ENCODE results near the gene PPFIA1.

PPFIA1 gene

DNA sequence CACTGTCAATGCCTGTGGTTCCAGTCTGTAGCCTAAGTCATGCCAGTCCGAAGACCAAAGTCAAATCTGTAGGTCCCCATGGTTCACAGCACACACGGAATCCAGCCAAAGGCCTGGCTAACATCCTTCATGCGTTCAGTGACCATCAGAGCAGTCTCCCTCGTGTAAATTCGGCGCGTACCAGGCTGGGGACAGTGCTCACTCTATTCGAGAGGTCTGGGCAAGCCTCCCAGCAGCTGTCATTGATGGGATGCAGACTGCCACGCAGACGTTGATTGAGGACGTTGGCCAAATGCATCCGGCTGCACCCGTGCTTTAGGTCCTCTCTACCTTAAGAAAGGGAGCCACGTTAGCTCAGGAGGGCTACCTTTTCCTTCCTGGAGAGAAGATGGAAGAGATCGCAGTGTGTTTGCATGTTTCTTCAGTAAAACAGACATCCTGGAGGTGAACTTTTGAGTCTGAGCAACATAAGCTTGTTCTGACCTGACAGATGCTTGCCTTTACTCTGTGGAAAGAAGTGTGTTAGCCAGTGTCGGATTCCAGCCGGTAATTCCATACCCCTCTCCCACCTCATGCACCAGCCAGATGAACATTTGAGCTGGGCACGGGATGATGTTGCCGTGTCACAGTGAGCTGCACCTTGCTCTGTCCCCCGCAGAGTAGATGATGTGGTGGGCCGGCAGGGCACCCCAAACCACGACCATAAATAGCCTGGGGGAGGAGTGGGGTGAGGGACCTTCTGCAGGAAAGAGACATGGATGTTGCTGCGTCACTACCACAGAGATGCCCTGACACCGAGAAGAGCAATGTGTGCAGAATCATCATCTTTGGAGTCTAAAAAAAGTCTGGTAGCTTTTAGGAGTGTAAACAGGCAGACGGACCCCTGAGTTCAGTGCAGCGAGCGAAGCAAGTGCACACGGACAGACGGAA lies 140.1 kb downstream of the PPFIA1 start:
- Histone ChIP-seq H3K79me2 (ENCODE audit: low read length) (no peaks in the 10 kb centered on the region), H2AFZ (ENCODE audit: low read length) (no peak overlapping the region), H3K27me3 (replicated peaks; ENCODE audit: insufficient read depth, low read length) (peaks cover 89% of the 10 kb centered on the region), H3K36me3 (replicated peaks; ENCODE audit: insufficient read depth, low read length) (no peaks in the 10 kb centered on the region), H3F3A (ENCODE audit: insufficient read depth, low read length) (no peaks in the 10 kb centered on the region), H3K4me1 (ENCODE audit: low read length) (no peaks in the 10 kb centered on the region), H3K27ac (ENCODE audit: low read length) (no peak overlapping the region), H3K4me2 (ENCODE audit: low read depth, low read length) (no peak overlapping the region), H3K9ac (ENCODE audit: low read length) (no peak overlapping the region), H3K4me3 (ENCODE audit: low read length) (no peak overlapping the region), H4K20me1 (ENCODE audit: insufficient read depth, low read length) (no peaks in the 10 kb centered on the region), H3K9me3 (replicated peaks; ENCODE audit: insufficient read depth, low read length) (no peaks in the 10 kb centered on the region), H3K9me2 (replicated peaks; ENCODE audit: insufficient read depth, low read length) (no peaks in the 10 kb centered on the region)
- DNase-seq: no peak
- TF ChIP-seq, protein P1, sequence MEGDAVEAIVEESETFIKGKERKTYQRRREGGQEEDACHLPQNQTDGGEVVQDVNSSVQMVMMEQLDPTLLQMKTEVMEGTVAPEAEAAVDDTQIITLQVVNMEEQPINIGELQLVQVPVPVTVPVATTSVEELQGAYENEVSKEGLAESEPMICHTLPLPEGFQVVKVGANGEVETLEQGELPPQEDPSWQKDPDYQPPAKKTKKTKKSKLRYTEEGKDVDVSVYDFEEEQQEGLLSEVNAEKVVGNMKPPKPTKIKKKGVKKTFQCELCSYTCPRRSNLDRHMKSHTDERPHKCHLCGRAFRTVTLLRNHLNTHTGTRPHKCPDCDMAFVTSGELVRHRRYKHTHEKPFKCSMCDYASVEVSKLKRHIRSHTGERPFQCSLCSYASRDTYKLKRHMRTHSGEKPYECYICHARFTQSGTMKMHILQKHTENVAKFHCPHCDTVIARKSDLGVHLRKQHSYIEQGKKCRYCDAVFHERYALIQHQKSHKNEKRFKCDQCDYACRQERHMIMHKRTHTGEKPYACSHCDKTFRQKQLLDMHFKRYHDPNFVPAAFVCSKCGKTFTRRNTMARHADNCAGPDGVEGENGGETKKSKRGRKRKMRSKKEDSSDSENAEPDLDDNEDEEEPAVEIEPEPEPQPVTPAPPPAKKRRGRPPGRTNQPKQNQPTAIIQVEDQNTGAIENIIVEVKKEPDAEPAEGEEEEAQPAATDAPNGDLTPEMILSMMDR (IDR thresholded peaks at IDR 0.05; ENCODE audit: low read length): no peak
- TF ChIP-seq EZH2 (optimal IDR thresholded peaks at IDR 0.05; ENCODE audit: low read depth, low read length) (no peak), EZH2phosphoT487 (IDR thresholded peaks at IDR 0.05; ENCODE audit: low read length) (no peak)

DNA sequence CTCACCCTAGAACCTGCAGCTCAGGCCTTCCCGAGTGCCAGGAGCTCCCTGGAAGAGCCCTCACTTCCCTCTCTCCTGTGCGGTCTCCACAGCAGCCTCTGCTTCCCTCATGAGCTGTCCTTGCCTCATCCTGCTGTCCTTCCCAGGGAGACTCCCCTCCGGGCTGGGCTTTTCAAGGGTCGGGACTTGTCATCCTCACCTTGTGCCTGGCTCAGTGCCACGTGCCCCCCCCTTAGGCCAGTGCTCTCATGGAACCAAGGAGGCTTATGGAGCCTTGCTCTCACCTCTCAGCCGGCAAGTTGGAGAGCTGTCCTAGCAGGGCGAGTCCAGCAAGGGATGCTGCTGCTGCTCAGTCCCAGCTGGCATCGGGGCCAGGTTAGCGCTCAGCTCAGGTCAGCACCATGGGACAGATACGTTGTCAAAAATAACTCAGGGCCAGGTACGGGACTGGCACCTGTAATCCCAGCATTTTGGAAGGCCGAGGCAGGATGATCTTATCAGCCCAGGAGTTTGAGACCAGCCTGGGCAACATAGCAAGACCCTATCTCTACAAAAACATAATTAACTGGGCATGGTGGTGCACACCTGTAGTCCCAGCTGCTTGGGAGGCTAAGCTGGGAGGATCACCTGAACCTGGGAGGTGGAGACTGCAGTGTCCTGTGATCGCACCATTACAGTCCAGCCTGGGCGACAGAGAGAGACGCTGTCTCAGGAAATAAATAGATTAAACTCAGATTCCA lies 141.4 kb downstream of the PPFIA1 start:
- no peak for DNase-seq
- H4K20me1 ChIP-seq (ENCODE audit: insufficient read depth, low read length): no peaks in the 10 kb centered on the region
- no peak overlapping the region for H3K27ac ChIP-seq (ENCODE audit: low read length)
- H3K4me1 ChIP-seq (ENCODE audit: low read length): no peaks in the 10 kb centered on the region
- no peak overlapping the region for H3K4me2 ChIP-seq (ENCODE audit: low read depth, low read length)
- no peak overlapping the region for H3K9ac ChIP-seq (ENCODE audit: low read length)
- H3K27me3 ChIP-seq (replicated peaks; ENCODE audit: insufficient read depth, low read length): peaks cover 81% of the 10 kb centered on the region
- no peaks in the 10 kb centered on the region for H3K9me2 ChIP-seq (replicated peaks; ENCODE audit: insufficient read depth, low read length)
- H2AFZ ChIP-seq (ENCODE audit: low read length): no peak overlapping the region
- H3K79me2 ChIP-seq (ENCODE audit: low read length): no peaks in the 10 kb centered on the region
- no peaks in the 10 kb centered on the region for H3K36me3 ChIP-seq (replicated peaks; ENCODE audit: insufficient read depth, low read length)
- TF ChIP-seq EZH2phosphoT487 (IDR thresholded peaks at IDR 0.05; ENCODE audit: low read length): no peak
- TF ChIP-seq, protein P1 (IDR thresholded peaks at IDR 0.05; ENCODE audit: low read length): no peak
- TF ChIP-seq EZH2 (optimal IDR thresholded peaks at IDR 0.05; ENCODE audit: low read depth, low read length): no peak
- H3F3A ChIP-seq (ENCODE audit: insufficient read depth, low read length): no peaks in the 10 kb centered on the region
- H3K4me3 ChIP-seq (ENCODE audit: low read length): no peak overlapping the region
- H3K9me3 ChIP-seq (replicated peaks; ENCODE audit: insufficient read depth, low read length): no peaks in the 10 kb centered on the region

DNA sequence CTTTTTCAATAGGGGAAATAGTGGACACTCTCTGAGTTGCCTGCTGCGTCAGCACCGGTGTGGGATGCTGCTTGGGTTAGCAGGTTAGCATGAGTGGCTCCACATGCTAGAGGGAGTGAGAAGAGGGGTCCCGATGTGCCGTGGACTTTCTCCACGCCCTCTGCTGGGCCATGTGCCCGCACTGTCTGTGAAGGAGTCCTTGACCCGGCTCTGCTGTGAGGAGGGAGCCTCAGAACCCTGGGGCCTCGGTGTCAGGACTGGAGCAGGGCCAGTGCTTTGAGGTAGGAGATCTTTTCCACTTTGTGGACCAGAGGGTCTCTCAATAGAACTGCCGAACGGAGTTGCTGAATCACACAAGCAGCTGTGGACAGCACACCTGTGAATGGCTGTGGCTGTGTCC lies 142.7 kb downstream of the PPFIA1 start:
- Histone ChIP-seq H3K27ac (ENCODE audit: low read length) (no peak overlapping the region), H3K4me2 (ENCODE audit: low read depth, low read length) (no peak overlapping the region), H3K4me3 (ENCODE audit: low read length) (no peak overlapping the region), H2AFZ (ENCODE audit: low read length) (no peak overlapping the region), H3K9me2 (replicated peaks; ENCODE audit: insufficient read depth, low read length) (no peaks in the 10 kb centered on the region), H4K20me1 (ENCODE audit: insufficient read depth, low read length) (no peaks in the 10 kb centered on the region), H3F3A (ENCODE audit: insufficient read depth, low read length) (no peaks in the 10 kb centered on the region), H3K4me1 (ENCODE audit: low read length) (no peaks in the 10 kb centered on the region), H3K9ac (ENCODE audit: low read length) (no peak overlapping the region), H3K36me3 (replicated peaks; ENCODE audit: insufficient read depth, low read length) (no peaks in the 10 kb centered on the region), H3K9me3 (replicated peaks; ENCODE audit: insufficient read depth, low read length) (no peaks in the 10 kb centered on the region), H3K79me2 (ENCODE audit: low read length) (no peaks in the 10 kb centered on the region), H3K27me3 (replicated peaks; ENCODE audit: insufficient read depth, low read length) (peaks cover 71% of the 10 kb centered on the region)
- no peak for DNase-seq
- no peak for TF ChIP-seq EZH2phosphoT487 (IDR thresholded peaks at IDR 0.05; ENCODE audit: low read length)
- no peak for TF ChIP-seq EZH2 (optimal IDR thresholded peaks at IDR 0.05; ENCODE audit: low read depth, low read length)
- TF ChIP-seq, protein P1 (IDR thresholded peaks at IDR 0.05; ENCODE audit: low read length): no peak

Data from MM.1S (cell line).